Stomach smooth muscle (tissue), 2 donors: Measurements from ENCODE around the gene USP44.

ENCODE experiments used
- H3K27ac ChIP-seq: one replicate; pipeline ENCODE4 v1.7.0; 2013; ENCODE audit warnings: mild to moderate bottlenecking, low read length, inconsistent platforms
- H3K27me3 ChIP-seq, 2 donors: one replicate each; pipeline ENCODE4 v1.7.0; 2013; ENCODE audit warnings: low read length in 2 of 2; ENCODE audit not compliant: insufficient read depth in 2 of 2, control insufficient read depth in 1 of 2
- H3K36me3 ChIP-seq, 2 donors: one replicate each; pipeline ENCODE4 v1.7.0; 2013; ENCODE audit warnings: low read length in 2 of 2; ENCODE audit not compliant: control insufficient read depth in 2 of 2, insufficient read depth in 2 of 2
- H3K4me1 ChIP-seq: one replicate; pipeline ENCODE4 v1.7.0; 2013; ENCODE audit warnings: low read length; ENCODE audit not compliant: control insufficient read depth, insufficient read depth
- H3K4me3 ChIP-seq, 2 donors: one replicate each; pipeline ENCODE4 v1.7.0; 2013; ENCODE audit warnings: low read length in 2 of 2
- H3K9ac ChIP-seq, 2 donors: one replicate each; pipeline ENCODE4 v1.7.0; 2013; ENCODE audit warnings: low read length in 2 of 2, mild to moderate bottlenecking in 1 of 2
- H3K9me3 ChIP-seq, 2 donors: one replicate each; pipeline ENCODE4 v1.7.0; 2013; ENCODE audit warnings: low read length in 2 of 2; ENCODE audit not compliant: control insufficient read depth in 2 of 2
- donor health status: healthy.
- donor health status: Pancreatic carcinoma.

Gene USP44

DNA sequence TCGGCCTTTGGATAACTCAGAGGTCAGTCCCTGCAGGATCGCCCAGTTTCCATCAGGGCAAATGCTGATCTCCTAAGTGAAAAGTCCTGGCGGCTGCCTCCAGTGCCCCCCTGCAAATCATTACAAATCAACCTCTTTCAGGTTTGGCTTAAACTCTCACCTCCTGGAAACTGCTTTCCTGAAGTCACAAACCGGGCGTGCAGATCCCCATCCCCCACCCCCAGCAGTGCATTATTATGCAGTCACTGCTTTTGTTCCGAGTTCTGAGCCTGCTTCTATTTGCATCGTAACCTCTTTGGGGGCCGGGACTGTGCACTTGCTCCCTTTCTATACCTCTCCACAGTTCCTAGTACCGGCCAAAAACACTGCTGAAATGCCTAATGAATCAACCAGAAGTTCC lies at the start of gene USP44:
Gene USP44 (minus strand): TSS at position 172 of the 400 bp plus-strand sequence. CDS start 17,220 bp downstream, outside the sequence.
- Histone ChIP-seq H3K27ac (no peak within 1 kb of the TSS), H3K4me3 (no peak within 1 kb of the TSS), H3K27me3 (no peaks in the 10 kb centered on the region), H3K9ac (no peak within 1 kb of the TSS), H3K4me1 (no peaks in the 10 kb centered on the region), H3K9me3 (peaks cover 3 to 5% of the 10 kb centered on the region in 2 donors), H3K36me3 (no peaks in the 10 kb centered on the region)

DNA sequence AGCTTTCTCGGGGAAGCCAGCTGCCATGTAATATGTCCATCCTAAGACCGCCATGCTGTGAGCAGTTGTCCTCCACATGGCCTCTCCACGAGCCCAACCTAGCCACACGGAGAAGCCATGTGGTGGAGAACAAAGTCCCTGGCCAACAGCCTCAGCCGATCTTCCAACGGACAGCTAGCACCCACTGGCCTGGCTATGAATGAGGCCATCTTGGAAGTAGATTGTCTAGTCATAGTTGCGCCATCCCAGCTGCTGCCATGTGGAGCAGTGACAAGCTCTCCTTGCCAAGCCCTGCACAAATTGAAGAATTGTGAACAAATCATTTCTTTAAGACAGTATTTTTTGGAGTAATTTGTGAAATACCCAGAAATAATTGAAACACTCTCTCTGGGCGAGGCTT lies 49.3 kb upstream of the USP44 start:
- Histone ChIP-seq H3K4me1 (no peaks in the 10 kb centered on the region), H3K36me3 (no peaks in the 10 kb centered on the region), H3K9me3 (no peaks in the 10 kb centered on the region), H3K9ac (no peak overlapping the region), H3K27ac (no peak overlapping the region), H3K4me3 (no peak overlapping the region), H3K27me3 (no peaks in the 10 kb centered on the region)

DNA sequence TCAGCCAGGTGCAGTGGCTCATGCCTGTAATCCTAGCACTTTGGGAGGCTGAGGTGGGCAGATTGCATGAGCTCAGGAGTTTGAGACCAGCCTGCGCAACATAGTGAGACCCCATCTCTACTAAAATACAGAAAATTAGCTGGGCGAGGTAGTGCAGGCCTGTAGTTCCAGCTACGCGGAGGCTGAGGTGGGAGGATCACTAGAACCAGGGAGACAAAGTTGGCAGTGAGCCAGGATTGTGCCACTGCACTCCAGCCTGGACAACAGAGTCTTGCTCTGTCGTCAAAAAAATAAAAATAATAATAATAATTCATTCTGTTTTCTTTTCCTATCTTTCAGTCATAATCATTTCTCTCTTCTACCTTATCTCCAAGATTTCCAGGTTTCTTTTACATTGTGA lies 48.6 kb upstream of the USP44 start:
- H3K27ac ChIP-seq, result no peak overlapping the region
- H3K9me3 ChIP-seq, result no peaks in the 10 kb centered on the region
- no peaks in the 10 kb centered on the region for H3K4me1 ChIP-seq
- H3K27me3 ChIP-seq, result no peaks in the 10 kb centered on the region
- H3K9ac ChIP-seq, result no peak overlapping the region
- H3K36me3 ChIP-seq, result no peaks in the 10 kb centered on the region
- no peak overlapping the region for H3K4me3 ChIP-seq

DNA sequence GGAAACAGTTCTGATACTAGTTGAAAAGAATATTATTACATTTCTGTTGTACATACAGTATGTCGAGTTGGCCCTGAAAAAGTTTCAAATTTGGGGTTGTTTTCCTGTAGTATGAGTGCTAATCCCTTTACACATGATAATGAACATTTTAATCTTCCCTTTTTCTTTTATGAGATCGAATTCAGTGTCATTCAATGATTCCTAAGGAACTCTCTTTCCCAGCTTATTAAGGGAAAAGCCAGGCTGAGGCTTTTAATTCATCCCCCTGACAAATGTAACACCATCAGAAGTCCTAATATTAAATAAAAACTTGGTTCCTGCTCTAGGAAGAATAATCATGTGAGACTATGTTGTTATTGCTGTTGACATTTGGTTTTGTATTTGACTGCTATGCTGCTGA lies 42.9 kb upstream of the USP44 start:
- H3K36me3 ChIP-seq, result no peaks in the 10 kb centered on the region
- H3K27ac ChIP-seq, result no peak overlapping the region
- H3K9ac ChIP-seq, result no peak overlapping the region
- H3K9me3 ChIP-seq, result no peaks in the 10 kb centered on the region
- H3K27me3 ChIP-seq, result peaks cover 0 to 2% of the 10 kb centered on the region in 2 donors
- no peaks in the 10 kb centered on the region for H3K4me1 ChIP-seq
- H3K4me3 ChIP-seq, result no peak overlapping the region

DNA sequence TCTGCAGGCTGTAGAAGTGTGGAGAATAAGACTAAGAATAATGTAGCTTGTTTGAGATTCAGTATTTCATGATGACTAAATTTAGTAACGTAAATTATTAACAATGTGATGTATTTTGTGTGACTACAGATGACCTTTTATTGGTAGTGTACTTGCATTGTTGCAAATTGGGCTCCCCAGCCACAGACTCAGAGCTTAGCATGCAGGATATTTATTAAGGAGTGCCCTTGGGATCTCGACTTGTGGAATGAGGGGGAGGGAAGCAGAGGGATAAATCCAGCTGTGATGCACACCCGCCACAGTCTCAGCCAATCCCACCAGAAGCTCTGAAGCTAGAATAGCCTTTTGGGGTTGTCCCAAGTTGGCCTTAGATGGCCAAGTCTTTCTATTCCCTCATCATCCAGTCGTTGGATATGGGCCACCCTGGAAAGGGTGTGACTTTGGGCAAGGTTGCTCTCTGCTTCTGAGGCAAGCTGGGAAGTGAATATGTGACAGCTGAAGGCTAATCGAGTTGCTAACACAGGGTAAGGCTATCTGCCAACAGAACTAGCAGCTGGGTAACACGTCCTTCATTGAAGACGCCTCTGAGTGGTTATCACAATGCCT lies 42.1 kb upstream of the USP44 start:
- Histone ChIP-seq H3K9me3 (no peaks in the 10 kb centered on the region), H3K36me3 (no peaks in the 10 kb centered on the region), H3K27ac (no peak overlapping the region), H3K9ac (no peak overlapping the region), H3K4me1 (no peaks in the 10 kb centered on the region), H3K27me3 (peaks cover 0 to 2% of the 10 kb centered on the region in 2 donors), H3K4me3 (no peak overlapping the region)

DNA sequence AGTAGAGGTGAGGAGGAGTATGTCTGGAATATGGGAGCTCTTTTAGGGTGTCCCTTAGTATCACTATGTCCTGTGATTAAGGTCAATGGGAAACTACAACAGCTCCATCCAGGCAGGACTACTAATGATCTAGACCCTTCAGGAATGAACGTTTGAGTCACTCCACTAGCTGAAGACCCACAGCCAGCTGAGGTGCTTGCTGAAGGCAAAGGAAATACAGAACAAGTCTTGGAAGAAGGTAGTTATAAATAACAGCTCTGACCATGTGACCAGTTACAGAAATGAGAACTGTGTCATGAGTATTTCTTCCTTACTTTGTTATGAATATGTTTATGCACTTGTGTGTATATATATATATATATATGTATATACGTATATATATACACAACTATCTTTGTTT lies 40.5 kb upstream of the USP44 start:
- H3K27ac ChIP-seq, result no peak overlapping the region

DNA sequence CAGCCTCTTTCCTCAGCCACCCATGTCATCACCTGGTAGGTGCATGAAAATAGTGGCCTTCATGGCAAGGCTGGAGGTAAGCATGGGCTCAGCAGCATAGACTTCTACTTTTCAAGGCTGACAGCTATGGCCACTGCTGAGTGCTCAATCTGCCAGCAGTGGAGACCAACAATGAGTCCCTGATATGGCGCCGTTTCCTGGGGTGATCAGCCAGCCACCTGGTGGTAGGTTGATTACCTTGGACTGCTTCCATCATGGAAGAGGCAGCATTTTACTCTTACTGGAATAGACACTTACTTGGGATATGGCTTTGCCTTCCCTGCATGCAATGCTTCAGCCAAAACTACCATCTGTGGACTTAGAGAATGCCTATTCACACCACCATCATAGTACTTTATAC lies 39.5 kb upstream of the USP44 start:
- H3K27me3 ChIP-seq, result peaks cover 0 to 2% of the 10 kb centered on the region in 2 donors
- no peak overlapping the region for H3K9ac ChIP-seq
- no peaks in the 10 kb centered on the region for H3K9me3 ChIP-seq
- H3K4me1 ChIP-seq, result no peaks in the 10 kb centered on the region
- no peaks in the 10 kb centered on the region for H3K36me3 ChIP-seq
- H3K27ac ChIP-seq, result no peak overlapping the region
- no peak overlapping the region for H3K4me3 ChIP-seq

More for the DNA sequence above, 40.5 kb upstream of the USP44 start:
- peaks cover 0 to 2% of the 10 kb centered on the region in 2 donors for H3K27me3 ChIP-seq
- H3K9ac ChIP-seq, result no peak overlapping the region
- no peaks in the 10 kb centered on the region for H3K9me3 ChIP-seq
- no peak overlapping the region for H3K4me3 ChIP-seq
- no peaks in the 10 kb centered on the region for H3K4me1 ChIP-seq
- H3K36me3 ChIP-seq, result no peaks in the 10 kb centered on the region

DNA sequence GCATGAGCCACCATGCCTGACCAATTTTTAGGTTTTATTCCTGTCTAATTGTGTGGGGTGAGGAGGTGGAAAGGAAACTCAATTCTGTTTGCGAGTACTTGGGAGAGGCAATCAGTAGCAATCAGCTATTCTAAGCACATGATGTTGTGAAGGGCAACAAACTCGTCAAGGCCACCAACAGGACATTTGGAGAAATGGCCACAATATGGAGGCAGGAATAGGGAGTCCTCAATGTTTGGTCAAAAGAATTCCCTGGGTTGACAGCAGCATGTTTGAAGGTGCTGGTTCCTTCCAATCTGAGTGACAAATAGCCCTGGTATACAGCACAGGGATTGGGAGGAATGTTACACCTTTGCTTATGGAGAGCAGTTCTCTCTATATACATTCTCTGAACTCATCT lies 32.7 kb upstream of the USP44 start:
- Histone ChIP-seq H3K4me1 (no peaks in the 10 kb centered on the region), H3K9me3 (no peaks in the 10 kb centered on the region), H3K4me3 (no peak overlapping the region), H3K27ac (no peak overlapping the region), H3K36me3 (no peaks in the 10 kb centered on the region), H3K9ac (no peak overlapping the region), H3K27me3 (no peaks in the 10 kb centered on the region)

DNA sequence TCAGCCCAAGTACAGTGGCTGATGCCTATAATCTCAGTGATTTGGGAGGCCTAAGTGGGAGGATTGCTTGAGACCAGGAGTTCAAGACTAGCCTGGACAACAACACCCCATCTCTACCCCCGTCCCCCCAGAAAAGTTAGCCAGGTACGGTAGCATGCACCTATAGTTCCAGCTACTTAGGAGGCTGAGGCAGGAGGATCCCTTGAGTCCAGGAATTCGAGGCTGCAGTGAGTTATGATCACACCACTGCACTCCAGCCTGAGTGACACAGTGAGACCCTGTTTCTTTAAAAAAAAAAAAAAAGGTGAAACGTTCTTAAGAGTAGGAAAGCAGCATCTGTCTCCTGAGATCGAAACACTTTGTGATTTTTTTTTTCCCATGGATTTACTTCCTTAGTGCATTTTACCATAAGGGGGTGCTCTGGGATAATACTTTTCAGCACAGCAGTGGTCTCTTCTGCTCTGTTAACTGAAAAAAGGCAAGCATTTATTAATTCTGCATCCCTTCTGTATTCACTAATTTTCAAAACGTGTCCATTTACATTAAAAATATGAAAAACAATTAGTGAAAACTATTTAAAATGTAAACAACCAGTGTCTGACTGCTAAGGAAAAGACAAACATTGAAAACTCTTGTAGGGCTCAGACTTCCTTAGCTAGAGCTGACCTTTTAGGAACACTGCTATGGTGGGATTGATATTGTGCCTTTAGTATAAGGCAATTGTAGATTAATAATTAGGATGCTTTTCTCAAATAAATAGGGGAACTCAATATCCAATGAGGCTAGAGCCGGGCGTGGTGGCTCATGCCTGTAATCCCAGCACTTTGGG lies 31.2 kb upstream of the USP44 start:
- Histone ChIP-seq H3K4me1 (no peaks in the 10 kb centered on the region), H3K4me3 (no peak overlapping the region), H3K27ac (no peak overlapping the region), H3K9me3 (no peaks in the 10 kb centered on the region), H3K9ac (no peak overlapping the region), H3K27me3 (no peaks in the 10 kb centered on the region), H3K36me3 (no peaks in the 10 kb centered on the region)

DNA sequence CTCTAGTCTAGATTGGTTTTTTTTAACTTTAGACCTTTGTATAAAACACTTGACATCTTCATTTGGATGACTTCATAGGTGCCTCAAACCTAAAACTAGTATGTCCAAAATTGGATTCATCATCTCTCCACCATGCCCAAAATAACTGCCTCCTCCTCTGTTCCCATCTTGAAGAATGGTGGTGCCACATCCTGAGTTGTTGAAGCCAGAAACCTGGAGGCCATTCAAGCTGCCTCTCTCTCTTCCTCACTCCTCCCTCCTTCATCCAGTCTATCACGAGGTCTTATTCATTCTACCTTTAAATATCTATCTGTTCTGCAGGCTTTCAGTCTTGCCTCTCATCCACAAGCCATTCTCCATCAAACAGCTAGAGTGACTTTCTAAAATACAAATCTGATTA lies 26.5 kb upstream of the USP44 start:
- Histone ChIP-seq H3K36me3 (no peaks in the 10 kb centered on the region), H3K4me1 (no peaks in the 10 kb centered on the region), H3K9me3 (no peaks in the 10 kb centered on the region), H3K9ac (no peak overlapping the region), H3K4me3 (no peak overlapping the region), H3K27ac (no peak overlapping the region), H3K27me3 (no peaks in the 10 kb centered on the region)
